ENCODE results near the gene PRPF19. TPM values are rescaled to one million over a fixed set of nuclear protein-coding genes. Genes with fewer than 3 reads are reported as not detected.

Gene PRPF19
- total RNA-seq, 2 donors from 2014 or later: 147 to 181 TPM

DNA sequence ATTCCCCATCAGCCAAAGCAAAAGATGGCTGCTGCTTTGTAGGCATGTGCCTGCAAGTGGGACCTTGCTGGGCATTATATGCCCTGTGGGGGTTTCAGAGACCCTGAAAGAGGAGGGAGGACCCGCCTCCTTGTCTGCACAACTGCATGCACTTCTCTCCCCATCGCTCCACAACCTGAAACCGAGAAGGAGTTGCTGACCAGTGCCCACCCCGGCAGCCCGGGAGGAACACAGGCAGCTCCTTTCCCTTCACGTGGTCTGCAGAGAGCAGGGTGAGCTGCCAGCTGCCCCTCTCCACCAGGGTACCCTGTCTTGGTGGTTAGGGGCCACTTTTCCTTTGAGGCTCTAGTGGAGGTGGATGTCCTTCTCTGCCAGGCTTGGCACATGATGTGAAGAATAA lies 16.5 kb upstream of the PRPF19 start:
- H3K36me3 ChIP-seq: peaks cover 9 to 17% of the 10 kb centered on the region in 2 donors
- WGBS: 73% methylated on average over 6 of the region's 6 CpGs
- no peak for DNase-seq (ENCODE audit: low spot score)

DNA sequence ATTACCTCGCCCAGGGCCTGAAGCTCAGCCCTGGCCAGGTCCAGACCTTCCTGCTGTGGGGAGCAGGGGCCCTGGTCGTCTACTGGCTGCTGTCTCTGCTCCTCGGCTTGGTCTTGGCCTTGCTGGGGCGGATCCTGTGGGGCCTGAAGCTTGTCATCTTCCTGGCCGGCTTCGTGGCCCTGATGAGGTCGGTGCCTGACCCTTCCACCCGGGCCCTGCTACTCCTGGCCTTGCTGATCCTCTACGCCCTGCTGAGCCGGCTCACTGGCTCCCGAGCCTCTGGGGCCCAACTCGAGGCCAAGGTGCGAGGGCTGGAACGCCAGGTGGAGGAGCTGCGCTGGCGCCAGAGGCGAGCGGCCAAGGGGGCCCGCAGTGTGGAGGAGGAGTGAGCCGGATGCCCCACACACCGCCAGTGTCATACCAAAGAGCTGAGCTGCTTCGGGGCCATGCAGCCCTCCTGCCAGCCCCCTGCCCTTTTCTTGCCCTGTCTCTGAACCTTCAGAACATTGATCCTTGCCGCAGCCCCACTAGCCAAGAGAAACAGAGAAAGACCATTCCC lies 15.5 kb upstream of the PRPF19 start:
- intact Hi-C loops (cut with DNase I): no loop called here
- no peak overlapping the region for H3K27ac ChIP-seq
- no peak for TF ChIP-seq CTCF (IDR thresholded peaks at IDR 0.05)
- no peak for TF ChIP-seq POLR2AphosphoS5 (IDR thresholded peaks at IDR 0.05)
- no peak for TF ChIP-seq POLR2A (IDR thresholded peaks at IDR 0.05)
- H3K9me3 ChIP-seq: no peaks in the 10 kb centered on the region
- H3K4me3 ChIP-seq: no peak overlapping the region
- H3K4me1 ChIP-seq (replicated peaks): peaks cover 3% of the 10 kb centered on the region
- no peak for DNase-seq (ENCODE audit: low spot score)
- no peaks in the 10 kb centered on the region for H3K27me3 ChIP-seq (replicated peaks; ENCODE audit: insufficient read depth)
- 77% methylated on average over 23 of the region's 23 CpGs for WGBS
- peaks cover 9 to 17% of the 10 kb centered on the region in 2 donors for H3K36me3 ChIP-seq

More for the DNA sequence above, 16.5 kb upstream of the PRPF19 start:
- H3K4me1 ChIP-seq (replicated peaks): no peaks in the 10 kb centered on the region
- H3K27me3 ChIP-seq (replicated peaks; ENCODE audit: insufficient read depth): no peaks in the 10 kb centered on the region
- H3K27ac ChIP-seq: no peak overlapping the region
- no peak for TF ChIP-seq CTCF (IDR thresholded peaks at IDR 0.05)
- no peak for TF ChIP-seq POLR2A (IDR thresholded peaks at IDR 0.05)
- no peak for TF ChIP-seq POLR2AphosphoS5 (IDR thresholded peaks at IDR 0.05)
- no peaks in the 10 kb centered on the region for H3K9me3 ChIP-seq
- H3K4me3 ChIP-seq: no peak overlapping the region
- intact Hi-C loops (cut with DNase I): no loop called here

- Histone ChIP-seq H3K4me3 (no peak overlapping the region), H3K27ac (no peak overlapping the region), H3K27me3 (replicated peaks; ENCODE audit: insufficient read depth) (no peaks in the 10 kb centered on the region), H3K36me3 (peaks cover 9 to 17% of the 10 kb centered on the region in 2 donors), H3K9me3 (no peaks in the 10 kb centered on the region), H3K4me1 (replicated peaks) (peaks cover 6% of the 10 kb centered on the region)
- intact Hi-C loops (cut with DNase I): no loop called here
- no peak for DNase-seq (ENCODE audit: low spot score)
- WGBS: 90% methylated on average over 11 of the region's 11 CpGs
- TF ChIP-seq POLR2A (IDR thresholded peaks at IDR 0.05) (no peak), CTCF (IDR thresholded peaks at IDR 0.05) (no peak), POLR2AphosphoS5 (IDR thresholded peaks at IDR 0.05) (no peak)
Measured at GRCh38 chr11:60921259-60921658, 14.9 kb upstream of the PRPF19 start.

DNA sequence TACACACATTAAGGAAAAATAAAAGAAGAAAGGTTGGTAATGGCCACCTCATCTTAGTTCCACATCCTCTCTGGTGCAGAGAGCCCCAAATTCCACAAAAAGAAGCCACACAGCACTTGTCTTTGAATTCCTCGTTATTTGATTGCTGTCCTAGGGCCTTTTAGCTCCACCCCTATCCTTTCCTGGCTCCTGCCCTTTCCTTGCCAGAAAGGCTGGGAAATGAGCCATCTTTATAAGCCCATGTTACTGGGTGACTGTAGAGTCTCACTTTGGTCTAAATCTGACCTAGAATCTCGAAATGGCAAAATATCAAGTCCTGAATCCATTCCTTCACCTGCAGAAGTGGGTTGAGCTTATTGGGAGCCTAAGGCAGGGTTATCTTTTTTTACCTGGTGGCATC lies 13.6 kb upstream of the PRPF19 start:
- intact Hi-C loops (cut with DNase I): no loop called here
- no peak for DNase-seq (ENCODE audit: low spot score)
- no peaks in the 10 kb centered on the region for H3K27me3 ChIP-seq (replicated peaks; ENCODE audit: insufficient read depth)
- 57% methylated on average over 2 of the region's 2 CpGs for WGBS
- TF ChIP-seq CTCF (IDR thresholded peaks at IDR 0.05): no peak
- TF ChIP-seq POLR2A (IDR thresholded peaks at IDR 0.05): no peak
- no peak for TF ChIP-seq POLR2AphosphoS5 (IDR thresholded peaks at IDR 0.05)
- peaks cover 11% of the 10 kb centered on the region for H3K4me1 ChIP-seq (replicated peaks)
- H3K36me3 ChIP-seq: peaks cover 9 to 17% of the 10 kb centered on the region in 2 donors
- no peak overlapping the region for H3K27ac ChIP-seq
- no peaks in the 10 kb centered on the region for H3K9me3 ChIP-seq
- H3K4me3 ChIP-seq: no peak overlapping the region

DNA sequence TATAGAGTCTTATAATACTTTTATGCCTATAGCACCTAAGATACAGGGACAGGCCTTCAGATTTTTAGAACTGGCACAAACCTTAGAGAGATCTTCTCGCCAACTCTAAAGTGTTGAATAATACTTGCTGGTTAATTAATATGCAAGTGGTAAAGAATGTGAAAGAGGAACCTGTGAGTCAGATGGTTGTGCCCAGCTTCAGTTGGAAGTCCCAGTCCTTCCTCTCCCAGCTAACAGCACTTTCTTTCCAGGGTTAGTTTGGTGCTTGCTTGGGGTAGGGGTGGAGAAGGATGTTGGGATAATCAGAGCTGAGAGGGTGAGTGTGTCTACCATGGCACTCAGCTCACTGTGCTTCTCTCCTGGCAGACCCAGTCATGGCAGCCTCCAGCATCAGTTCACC lies 12.9 kb upstream of the PRPF19 start:
- H3K27me3 ChIP-seq (replicated peaks; ENCODE audit: insufficient read depth): no peaks in the 10 kb centered on the region
- H3K36me3 ChIP-seq: peaks cover 9 to 17% of the 10 kb centered on the region in 2 donors
- no peak for TF ChIP-seq POLR2AphosphoS5 (IDR thresholded peaks at IDR 0.05)
- TF ChIP-seq POLR2A (IDR thresholded peaks at IDR 0.05): no peak
- no peak for TF ChIP-seq CTCF (IDR thresholded peaks at IDR 0.05)
- intact Hi-C loops (cut with DNase I): no loop called here
- no peak overlapping the region for H3K27ac ChIP-seq
- no peaks in the 10 kb centered on the region for H3K9me3 ChIP-seq
- no peak overlapping the region for H3K4me3 ChIP-seq
- peaks cover 11% of the 10 kb centered on the region for H3K4me1 ChIP-seq (replicated peaks)
- 93% methylated on average over 1 of the region's 1 CpG for WGBS
- no peak for DNase-seq (ENCODE audit: low spot score)
